HUES64 (cell line): ENCODE data around the gene PSPC1.

Experiments
- H3K27ac ChIP-seq: 2 replicates; pipeline ENCODE4 v1.7.0; 2013; ENCODE audit warnings: low read depth, low read length, inconsistent platforms
- H3K27me3 ChIP-seq: 2 replicates; pipeline ENCODE4 v1.6.1; 2013; ENCODE audit warnings: mild to moderate bottlenecking, low read length; ENCODE audit not compliant: insufficient read depth
- H3K36me3 ChIP-seq: 2 replicates; pipeline ENCODE4 v1.6.1; 2013; ENCODE audit warnings: mild to moderate bottlenecking, low read length; ENCODE audit not compliant: insufficient read depth
- H3K4me1 ChIP-seq: 2 replicates; pipeline ENCODE4 v1.6.1; 2013; ENCODE audit warnings: mild to moderate bottlenecking, low read length, moderate library complexity; ENCODE audit not compliant: insufficient read depth
- H3K4me3 ChIP-seq: 2 replicates; pipeline ENCODE4 v1.5.1; 2013; ENCODE audit warnings: mild to moderate bottlenecking, low read length, moderate library complexity
- H3K9ac ChIP-seq: 2 replicates; pipeline ENCODE4 v1.6.1; 2013; ENCODE audit warnings: mild to moderate bottlenecking, low read depth, low read length
- H3K9me3 ChIP-seq: 2 replicates; pipeline ENCODE4 v1.6.1; 2013; ENCODE audit warnings: low read depth, low read length; ENCODE audit not compliant: insufficient read depth
- WGBS: fragments of 150-250, 120-280 bp; methylation state at CpG from one replicate; pipeline ENCODE4 v1.1.7; 2013; ENCODE audit warnings: missing lambda C conversion rate; 5-methylcytosine and 5-hydroxymethylcytosine counted together

PSPC1 gene

GRCh38 chr13:19672990-19673389, 109.8 kb downstream of the PSPC1 start:
- Histone ChIP-seq H3K36me3 (peaks cover 91% of the 10 kb centered on the region), H3K4me1 (no peaks in the 10 kb centered on the region), H3K9me3 (no peaks in the 10 kb centered on the region), H3K9ac (no peak overlapping the region), H3K27me3 (no peaks in the 10 kb centered on the region), H3K4me3 (no peak overlapping the region), H3K27ac (no peak overlapping the region)
- WGBS = 93% methylated on average over 4 of the region's 5 CpGs

DNA sequence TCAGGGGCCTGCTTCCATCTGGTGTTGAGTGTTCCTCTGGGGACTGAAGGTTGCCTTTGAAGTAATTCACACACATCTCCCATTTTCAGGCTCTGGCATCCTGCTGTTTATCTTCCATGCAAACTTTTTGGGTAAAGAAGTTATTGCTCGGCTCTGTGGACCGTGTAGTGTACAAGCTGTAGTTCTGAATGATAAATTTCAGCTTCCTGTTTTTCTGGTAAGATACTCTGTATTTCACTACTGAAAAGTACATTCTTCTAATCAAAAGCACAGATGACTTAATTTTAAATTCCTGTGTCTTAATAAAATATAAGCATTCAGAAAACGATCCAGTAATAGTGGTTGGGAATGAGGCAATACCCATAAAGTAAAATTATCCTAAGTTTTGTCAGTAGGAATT, 112.6 kb downstream of the PSPC1 start:
- WGBS = 94% methylated on average over 2 of the region's 3 CpGs
- H3K9me3 ChIP-seq = no peaks in the 10 kb centered on the region
- no peak overlapping the region for H3K9ac ChIP-seq
- peaks cover 89% of the 10 kb centered on the region for H3K36me3 ChIP-seq
- H3K27ac ChIP-seq = no peak overlapping the region
- no peaks in the 10 kb centered on the region for H3K4me1 ChIP-seq
- no peak overlapping the region for H3K4me3 ChIP-seq
- H3K27me3 ChIP-seq = no peaks in the 10 kb centered on the region

GRCh38 chr13:19668778-19669177, 114.0 kb downstream of the PSPC1 start:
- Histone ChIP-seq H3K27ac (no peak overlapping the region), H3K4me3 (no peak overlapping the region), H3K27me3 (no peaks in the 10 kb centered on the region), H3K36me3 (peaks cover 84% of the 10 kb centered on the region), H3K9ac (no peak overlapping the region), H3K9me3 (no peaks in the 10 kb centered on the region), H3K4me1 (no peaks in the 10 kb centered on the region)
- WGBS = 96% methylated on average over 9 of the region's 9 CpGs

DNA sequence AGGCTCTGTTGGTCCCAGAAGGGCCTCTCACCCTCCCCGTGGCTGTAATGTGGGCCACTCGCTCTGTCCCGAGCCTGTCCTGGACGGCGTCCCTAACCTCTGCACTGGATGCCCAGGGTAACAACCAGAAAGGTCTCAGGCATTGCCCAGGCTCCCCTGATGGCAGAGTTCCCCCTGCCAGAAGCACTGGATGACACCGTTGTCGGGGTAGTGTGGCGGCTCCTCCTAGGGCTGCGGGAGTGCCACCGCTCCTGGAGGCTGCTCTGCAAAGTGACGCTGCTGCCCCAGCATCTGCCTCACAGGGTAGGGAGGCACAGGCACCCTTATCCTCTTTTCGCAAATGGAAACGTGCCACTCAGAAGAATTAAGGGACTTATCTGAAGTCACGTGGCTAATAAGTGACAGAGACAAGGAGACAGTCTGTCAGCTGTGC, 117.3 kb downstream of the PSPC1 start:
- no peaks in the 10 kb centered on the region for H3K4me1 ChIP-seq
- 90% methylated on average over 14 of the region's 14 CpGs for WGBS
- H3K9ac ChIP-seq = no peak overlapping the region
- H3K4me3 ChIP-seq = no peak overlapping the region
- H3K9me3 ChIP-seq = no peaks in the 10 kb centered on the region
- peaks cover 75% of the 10 kb centered on the region for H3K36me3 ChIP-seq
- no peaks in the 10 kb centered on the region for H3K27me3 ChIP-seq
- H3K27ac ChIP-seq = no peak overlapping the region

- WGBS = 91% methylated on average over 14 of the region's 14 CpGs
- no peak overlapping the region for H3K4me3 ChIP-seq
Measured at GRCh38 chr13:19664481-19665230, 118.1 kb downstream of the PSPC1 start.

DNA sequence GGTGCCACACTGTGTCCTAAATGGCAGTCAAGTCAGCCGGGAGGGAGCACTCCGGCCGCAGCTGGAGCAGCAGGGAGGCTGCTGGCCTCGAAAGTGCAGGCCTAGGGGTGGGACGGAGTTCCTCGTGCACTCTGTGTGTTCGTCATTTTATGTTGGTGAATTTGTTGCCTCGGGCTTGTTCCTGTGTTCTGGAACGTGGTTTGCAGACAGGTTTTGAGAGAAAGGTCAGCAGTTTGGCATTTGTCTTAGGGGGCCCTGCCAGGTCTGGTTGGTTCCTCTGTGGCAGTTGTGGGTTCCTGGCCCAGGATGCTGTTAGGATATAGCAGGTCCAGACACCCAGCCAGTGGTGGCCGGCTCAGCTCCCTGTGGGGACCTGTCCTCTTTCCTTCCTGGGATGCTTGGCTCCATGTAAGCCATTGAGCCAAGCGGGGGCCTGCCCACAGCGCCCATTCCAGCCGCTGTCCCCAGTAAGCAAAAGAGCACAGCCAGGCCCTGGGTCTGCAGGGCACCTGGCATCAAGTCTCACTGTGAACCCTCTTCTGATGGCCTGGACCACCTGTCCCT, 119.2 kb downstream of the PSPC1 start:
- no peaks in the 10 kb centered on the region for H3K9me3 ChIP-seq
- H3K27me3 ChIP-seq = no peaks in the 10 kb centered on the region
- H3K9ac ChIP-seq = no peak overlapping the region
- no peak overlapping the region for H3K27ac ChIP-seq
- H3K4me1 ChIP-seq = no peaks in the 10 kb centered on the region
- WGBS = 85% methylated on average over 13 of the region's 13 CpGs
- peaks cover 69% of the 10 kb centered on the region for H3K36me3 ChIP-seq
- H3K4me3 ChIP-seq = no peak overlapping the region

More at GRCh38 chr13:19664481-19665230, 118.1 kb downstream of the PSPC1 start:
- Histone ChIP-seq H3K36me3 (peaks cover 68% of the 10 kb centered on the region), H3K9ac (no peak overlapping the region), H3K9me3 (no peaks in the 10 kb centered on the region), H3K27me3 (no peaks in the 10 kb centered on the region), H3K4me1 (no peaks in the 10 kb centered on the region), H3K27ac (no peak overlapping the region)

GRCh38 chr13:19661561-19661960, 121.2 kb downstream of the PSPC1 start:
- Histone ChIP-seq H3K4me3 (no peak overlapping the region), H3K4me1 (no peaks in the 10 kb centered on the region), H3K9ac (no peak overlapping the region), H3K36me3 (peaks cover 53% of the 10 kb centered on the region), H3K9me3 (no peaks in the 10 kb centered on the region), H3K27ac (no peak overlapping the region), H3K27me3 (no peaks in the 10 kb centered on the region)
- WGBS = 93% methylated on average over 15 of the region's 15 CpGs

DNA sequence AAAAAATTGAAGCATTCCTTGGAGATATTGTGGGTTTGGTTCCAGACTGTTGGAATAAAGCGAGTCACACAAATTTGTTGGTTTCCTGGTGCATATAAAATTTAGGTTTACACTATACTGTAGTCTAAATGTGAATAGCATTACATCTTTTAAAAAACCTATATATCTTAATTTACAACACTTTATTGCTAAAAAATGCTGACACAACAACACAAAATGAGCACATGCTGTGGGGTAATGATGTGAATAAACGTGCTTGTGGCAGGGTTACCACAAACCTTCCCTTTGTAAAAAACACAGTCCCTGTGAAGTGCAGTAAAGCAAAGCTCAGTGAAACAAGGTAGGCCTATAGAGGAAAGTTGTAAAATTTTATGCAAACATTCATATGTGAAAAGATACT, 121.6 kb downstream of the PSPC1 start:
- Histone ChIP-seq H3K36me3 (peaks cover 48% of the 10 kb centered on the region), H3K9ac (no peak overlapping the region), H3K27me3 (no peaks in the 10 kb centered on the region), H3K9me3 (no peaks in the 10 kb centered on the region), H3K27ac (no peak overlapping the region), H3K4me3 (no peak overlapping the region), H3K4me1 (no peaks in the 10 kb centered on the region)
- 100% methylated on average over 2 of the region's 2 CpGs for WGBS

GRCh38 chr13:19658831-19659230, 123.9 kb downstream of the PSPC1 start:
- no peaks in the 10 kb centered on the region for H3K4me1 ChIP-seq
- H3K9me3 ChIP-seq = no peaks in the 10 kb centered on the region
- no peak overlapping the region for H3K4me3 ChIP-seq
- no peak overlapping the region for H3K9ac ChIP-seq
- H3K36me3 ChIP-seq = peaks cover 34% of the 10 kb centered on the region
- H3K27ac ChIP-seq = no peak overlapping the region
- no peaks in the 10 kb centered on the region for H3K27me3 ChIP-seq

- no peaks in the 10 kb centered on the region for H3K9me3 ChIP-seq
- WGBS = 81% methylated on average over 4 of the region's 4 CpGs
- no peaks in the 10 kb centered on the region for H3K4me1 ChIP-seq
- H3K4me3 ChIP-seq = no peak overlapping the region
- H3K9ac ChIP-seq = no peak overlapping the region
- no peaks in the 10 kb centered on the region for H3K27me3 ChIP-seq
- no peak overlapping the region for H3K27ac ChIP-seq
- H3K36me3 ChIP-seq = peaks cover 29% of the 10 kb centered on the region
Measured at GRCh38 chr13:19657872-19658591, 124.7 kb downstream of the PSPC1 start.
